ENCODE results near the gene MTHFR. TPM values are rescaled to one million over a fixed set of nuclear protein-coding genes. Genes with fewer than 3 reads are reported as not detected.

MTHFR gene
- total RNA-seq, 1 donor from 2014 or later = 13.0 TPM

DNA sequence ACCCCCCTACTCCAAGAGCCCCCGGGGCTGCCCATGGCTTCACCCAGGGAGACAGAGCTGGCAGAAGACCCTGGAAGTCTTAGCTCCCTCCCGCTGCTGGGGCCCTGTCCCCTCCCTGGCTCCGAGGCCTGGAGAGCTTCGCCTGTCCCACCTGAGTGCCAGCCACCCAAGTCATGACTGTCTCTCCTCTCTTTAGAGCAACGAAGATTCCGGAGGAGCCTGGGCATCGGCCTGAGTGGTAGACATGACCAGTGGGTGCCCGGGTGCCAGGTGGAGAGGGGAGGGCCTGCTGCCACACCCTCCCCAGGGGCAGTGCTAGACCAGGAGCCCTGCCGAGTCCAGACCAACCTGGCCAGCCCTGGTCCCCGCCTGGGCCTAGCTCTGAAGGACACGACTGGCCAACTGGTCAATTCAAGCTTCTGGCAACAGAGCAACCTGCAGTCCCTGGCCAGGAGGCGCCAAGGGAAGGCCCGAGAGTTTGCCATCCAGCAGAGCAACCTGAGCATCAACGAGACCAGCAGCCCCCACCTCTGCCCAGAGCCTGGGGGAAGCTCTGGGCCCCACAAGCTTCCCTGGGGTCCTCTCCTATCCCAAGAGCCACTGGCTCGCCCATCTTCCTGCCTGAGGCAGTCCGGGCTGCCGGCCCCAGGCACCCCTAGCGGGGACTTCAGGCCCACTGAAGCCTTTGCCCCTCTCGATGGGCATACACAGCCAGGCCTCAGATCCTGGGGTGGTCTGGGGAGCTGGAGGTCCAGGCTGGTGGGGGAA, 39.9 kb downstream of the MTHFR start:
- no peak overlapping the region for H3K27ac Mint-ChIP-seq (ENCODE audit: unreplicated experiment)

DNA sequence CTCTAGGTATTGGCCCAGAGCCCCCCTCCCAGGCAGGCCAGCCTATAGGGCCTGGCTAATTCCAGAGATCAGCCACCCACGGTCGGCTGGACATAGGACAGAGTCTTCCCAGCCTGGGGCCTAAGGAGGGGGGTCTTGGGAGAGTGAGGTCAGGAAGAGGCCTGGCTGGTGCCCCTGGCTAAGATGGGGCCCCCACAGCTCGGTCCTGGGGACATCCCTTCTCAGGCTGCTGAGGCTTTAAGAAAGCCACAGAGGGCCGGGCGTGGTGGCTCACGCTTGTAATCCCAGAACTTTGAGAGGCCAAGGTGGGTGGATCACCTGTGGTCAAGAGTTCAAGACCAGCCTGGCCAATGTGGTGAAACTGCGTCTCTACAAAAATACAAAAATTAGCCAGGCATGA, 41.2 kb downstream of the MTHFR start:
- no peaks in the 10 kb centered on the region for H3K36me3 ChIP-seq (ENCODE audit: insufficient read depth, low read length)
- no peak overlapping the region for H3K9ac ChIP-seq (ENCODE audit: low read length)
- H3K27ac Mint-ChIP-seq (ENCODE audit: unreplicated experiment) = no peak overlapping the region
- no peak overlapping the region for H3K4me3 ChIP-seq (ENCODE audit: insufficient read depth, low read depth, low read length)
- no peak overlapping the region for H2AFZ ChIP-seq (ENCODE audit: low read depth, low read length)
- DNase-seq (ENCODE audit: low read depth) = no peak
- H4K20me1 ChIP-seq (ENCODE audit: insufficient read depth, low read length) = no peaks in the 10 kb centered on the region
- no peaks in the 10 kb centered on the region for H3K4me1 ChIP-seq (ENCODE audit: insufficient read depth, low read length)
- TF ChIP-seq EZH2 (IDR thresholded peaks at IDR 0.05; ENCODE audit: insufficient read depth, low read length) = no peak
- TF ChIP-seq, protein P1, sequence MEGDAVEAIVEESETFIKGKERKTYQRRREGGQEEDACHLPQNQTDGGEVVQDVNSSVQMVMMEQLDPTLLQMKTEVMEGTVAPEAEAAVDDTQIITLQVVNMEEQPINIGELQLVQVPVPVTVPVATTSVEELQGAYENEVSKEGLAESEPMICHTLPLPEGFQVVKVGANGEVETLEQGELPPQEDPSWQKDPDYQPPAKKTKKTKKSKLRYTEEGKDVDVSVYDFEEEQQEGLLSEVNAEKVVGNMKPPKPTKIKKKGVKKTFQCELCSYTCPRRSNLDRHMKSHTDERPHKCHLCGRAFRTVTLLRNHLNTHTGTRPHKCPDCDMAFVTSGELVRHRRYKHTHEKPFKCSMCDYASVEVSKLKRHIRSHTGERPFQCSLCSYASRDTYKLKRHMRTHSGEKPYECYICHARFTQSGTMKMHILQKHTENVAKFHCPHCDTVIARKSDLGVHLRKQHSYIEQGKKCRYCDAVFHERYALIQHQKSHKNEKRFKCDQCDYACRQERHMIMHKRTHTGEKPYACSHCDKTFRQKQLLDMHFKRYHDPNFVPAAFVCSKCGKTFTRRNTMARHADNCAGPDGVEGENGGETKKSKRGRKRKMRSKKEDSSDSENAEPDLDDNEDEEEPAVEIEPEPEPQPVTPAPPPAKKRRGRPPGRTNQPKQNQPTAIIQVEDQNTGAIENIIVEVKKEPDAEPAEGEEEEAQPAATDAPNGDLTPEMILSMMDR (IDR thresholded peaks at IDR 0.05; ENCODE audit: insufficient read depth, low read depth, low read length) = no peak
- H3K4me2 ChIP-seq (ENCODE audit: low read length) = no peak overlapping the region
- peaks cover 19% of the 10 kb centered on the region for H3K27me3 ChIP-seq (ENCODE audit: insufficient read depth, low read length)
- no peaks in the 10 kb centered on the region for H3K9me3 ChIP-seq (ENCODE audit: insufficient read depth, low read depth, low read length)
- no peak overlapping the region for H3K4me3 Mint-ChIP-seq (ENCODE audit: unreplicated experiment)
- H3K79me2 ChIP-seq (ENCODE audit: insufficient read depth, low read length) = no peaks in the 10 kb centered on the region
- H3K9me3 Mint-ChIP-seq (ENCODE audit: unreplicated experiment) = no peaks in the 10 kb centered on the region
- peaks cover 47% of the 10 kb centered on the region for H3K27me3 Mint-ChIP-seq (ENCODE audit: low read depth, unreplicated experiment)
- H3K27ac ChIP-seq (ENCODE audit: low read depth, low read length) = no peak overlapping the region
- peaks cover 2% of the 10 kb centered on the region for H3K36me3 Mint-ChIP-seq (ENCODE audit: low read depth, unreplicated experiment)
- H3K4me1 Mint-ChIP-seq (ENCODE audit: low read depth, unreplicated experiment) = no peaks in the 10 kb centered on the region
- no peak for FAIRE-seq

More for the DNA sequence above, 39.9 kb downstream of the MTHFR start:
- Histone ChIP-seq H3K4me2 (ENCODE audit: low read length) (no peak overlapping the region), H3K27ac (ENCODE audit: low read depth, low read length) (no peak overlapping the region), H3K9me3 (ENCODE audit: insufficient read depth, low read depth, low read length) (no peaks in the 10 kb centered on the region), H4K20me1 (ENCODE audit: insufficient read depth, low read length) (no peaks in the 10 kb centered on the region), H3K4me1 (ENCODE audit: insufficient read depth, low read length) (no peaks in the 10 kb centered on the region), H3K4me3 (ENCODE audit: insufficient read depth, low read depth, low read length) (no peak overlapping the region), H2AFZ (ENCODE audit: low read depth, low read length) (no peak overlapping the region), H3K79me2 (ENCODE audit: insufficient read depth, low read length) (no peaks in the 10 kb centered on the region), H3K27me3 (ENCODE audit: insufficient read depth, low read length) (peaks cover 19% of the 10 kb centered on the region), H3K9ac (ENCODE audit: low read length) (no peak overlapping the region), H3K36me3 (ENCODE audit: insufficient read depth, low read length) (no peaks in the 10 kb centered on the region)
- DNase-seq (ENCODE audit: low read depth) = no peak
- Mint-ChIP-seq H3K9me3 (ENCODE audit: unreplicated experiment) (no peaks in the 10 kb centered on the region), H3K27me3 (ENCODE audit: low read depth, unreplicated experiment) (peaks cover 40% of the 10 kb centered on the region), H3K36me3 (ENCODE audit: low read depth, unreplicated experiment) (peaks cover 2% of the 10 kb centered on the region), H3K4me3 (ENCODE audit: unreplicated experiment) (no peak overlapping the region), H3K4me1 (ENCODE audit: low read depth, unreplicated experiment) (no peaks in the 10 kb centered on the region)
- FAIRE-seq = no peak
- TF ChIP-seq EZH2 (IDR thresholded peaks at IDR 0.05; ENCODE audit: insufficient read depth, low read length) = no peak

DNA sequence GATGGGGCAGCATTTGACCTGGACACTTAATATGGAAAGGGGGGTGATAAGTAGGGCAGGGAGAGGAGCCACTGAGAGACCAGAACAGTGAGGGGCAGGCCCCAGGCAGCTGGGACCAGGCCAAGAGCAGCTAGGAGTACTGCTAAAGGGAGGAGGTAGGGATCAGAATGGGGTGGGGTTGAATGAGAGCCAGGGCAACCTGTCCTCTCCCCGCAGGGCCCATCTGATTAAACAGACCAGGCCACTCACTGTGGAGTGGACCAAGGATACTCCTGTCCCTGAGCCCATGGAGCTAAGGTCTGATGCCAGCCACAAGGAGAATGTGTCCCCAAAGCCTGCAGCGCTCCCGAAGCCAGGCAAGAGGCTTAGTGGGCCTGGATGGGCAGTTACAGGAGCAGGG, 41.6 kb downstream of the MTHFR start:
- H3K27ac Mint-ChIP-seq (ENCODE audit: unreplicated experiment) = no peak overlapping the region
- H4K20me1 ChIP-seq (ENCODE audit: insufficient read depth, low read length) = no peaks in the 10 kb centered on the region
- H3K36me3 Mint-ChIP-seq (ENCODE audit: low read depth, unreplicated experiment) = peaks cover 2% of the 10 kb centered on the region
- H3K9me3 ChIP-seq (ENCODE audit: insufficient read depth, low read depth, low read length) = no peaks in the 10 kb centered on the region
- peaks cover 19% of the 10 kb centered on the region for H3K27me3 ChIP-seq (ENCODE audit: insufficient read depth, low read length)
- H3K4me3 Mint-ChIP-seq (ENCODE audit: unreplicated experiment) = no peak overlapping the region
- peaks cover 47% of the 10 kb centered on the region for H3K27me3 Mint-ChIP-seq (ENCODE audit: low read depth, unreplicated experiment)
- no peak overlapping the region for H3K9ac ChIP-seq (ENCODE audit: low read length)
- no peak for TF ChIP-seq EZH2 (IDR thresholded peaks at IDR 0.05; ENCODE audit: insufficient read depth, low read length)
- TF ChIP-seq, protein P1 (IDR thresholded peaks at IDR 0.05; ENCODE audit: insufficient read depth, low read depth, low read length) = no peak
- H3K4me3 ChIP-seq (ENCODE audit: insufficient read depth, low read depth, low read length) = no peak overlapping the region
- no peak for FAIRE-seq
- no peaks in the 10 kb centered on the region for H3K9me3 Mint-ChIP-seq (ENCODE audit: unreplicated experiment)
- no peaks in the 10 kb centered on the region for H3K4me1 ChIP-seq (ENCODE audit: insufficient read depth, low read length)
- no peak overlapping the region for H3K4me2 ChIP-seq (ENCODE audit: low read length)
- H3K4me1 Mint-ChIP-seq (ENCODE audit: low read depth, unreplicated experiment) = no peaks in the 10 kb centered on the region
- no peak overlapping the region for H2AFZ ChIP-seq (ENCODE audit: low read depth, low read length)
- H3K27ac ChIP-seq (ENCODE audit: low read depth, low read length) = no peak overlapping the region
- no peaks in the 10 kb centered on the region for H3K79me2 ChIP-seq (ENCODE audit: insufficient read depth, low read length)
- DNase-seq (ENCODE audit: low read depth) = no peak
- H3K36me3 ChIP-seq (ENCODE audit: insufficient read depth, low read length) = no peaks in the 10 kb centered on the region

Data from astrocyte (in vitro differentiated cells and primary cell).